ENCODE measurements around the gene SUPT5H.
"Not testable (repeated sequence)": the region's sequence is repeated elsewhere in the genome, so short reads cannot be mapped to it uniquely, and the experiment has no call there.

The SUPT5H gene

DNA sequence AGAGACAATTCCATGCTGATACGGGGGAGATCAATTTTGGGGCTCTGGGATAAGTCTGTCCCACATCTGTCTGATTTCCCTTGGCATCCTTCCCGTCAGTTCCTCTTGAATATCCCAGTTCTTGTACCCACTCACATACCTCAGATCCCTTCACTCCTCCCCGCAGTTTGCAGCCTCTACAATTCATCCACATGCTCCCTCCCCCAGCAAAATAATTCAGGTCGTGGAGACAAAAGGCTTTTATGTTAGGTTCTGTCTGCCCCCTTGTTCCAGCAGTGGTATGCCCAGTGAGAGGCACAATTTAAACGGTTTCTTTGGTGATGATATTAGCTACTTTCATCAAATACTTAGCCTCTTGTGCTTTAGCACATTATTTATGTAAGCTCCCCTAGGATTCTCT lies 19.2 kb upstream of the SUPT5H start:
- DNase-seq, result no peak

DNA sequence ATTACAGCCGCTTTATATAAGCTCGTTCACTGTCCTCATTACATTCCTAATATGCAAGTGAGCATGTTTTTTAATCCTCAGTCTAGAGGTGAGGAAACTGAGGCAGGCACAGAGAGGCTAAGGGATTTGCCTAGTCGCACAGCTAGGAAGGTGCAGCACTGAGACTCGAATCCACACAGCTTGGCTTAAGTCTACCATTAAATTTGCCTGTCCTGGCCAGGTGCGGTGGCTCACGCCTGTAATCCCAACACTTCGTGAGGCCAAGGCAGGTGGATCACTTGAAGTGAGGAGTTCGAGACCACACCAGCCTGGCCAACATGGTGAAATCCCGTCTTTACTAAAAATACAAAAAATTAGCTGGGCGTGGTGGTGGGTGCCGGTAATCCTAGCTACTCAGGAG lies 17.7 kb upstream of the SUPT5H start:
- no peak for DNase-seq

- no peak for DNase-seq
Observed at GRCh38 chr19:39428283-39429112, 16.9 kb upstream of the SUPT5H start.

DNA sequence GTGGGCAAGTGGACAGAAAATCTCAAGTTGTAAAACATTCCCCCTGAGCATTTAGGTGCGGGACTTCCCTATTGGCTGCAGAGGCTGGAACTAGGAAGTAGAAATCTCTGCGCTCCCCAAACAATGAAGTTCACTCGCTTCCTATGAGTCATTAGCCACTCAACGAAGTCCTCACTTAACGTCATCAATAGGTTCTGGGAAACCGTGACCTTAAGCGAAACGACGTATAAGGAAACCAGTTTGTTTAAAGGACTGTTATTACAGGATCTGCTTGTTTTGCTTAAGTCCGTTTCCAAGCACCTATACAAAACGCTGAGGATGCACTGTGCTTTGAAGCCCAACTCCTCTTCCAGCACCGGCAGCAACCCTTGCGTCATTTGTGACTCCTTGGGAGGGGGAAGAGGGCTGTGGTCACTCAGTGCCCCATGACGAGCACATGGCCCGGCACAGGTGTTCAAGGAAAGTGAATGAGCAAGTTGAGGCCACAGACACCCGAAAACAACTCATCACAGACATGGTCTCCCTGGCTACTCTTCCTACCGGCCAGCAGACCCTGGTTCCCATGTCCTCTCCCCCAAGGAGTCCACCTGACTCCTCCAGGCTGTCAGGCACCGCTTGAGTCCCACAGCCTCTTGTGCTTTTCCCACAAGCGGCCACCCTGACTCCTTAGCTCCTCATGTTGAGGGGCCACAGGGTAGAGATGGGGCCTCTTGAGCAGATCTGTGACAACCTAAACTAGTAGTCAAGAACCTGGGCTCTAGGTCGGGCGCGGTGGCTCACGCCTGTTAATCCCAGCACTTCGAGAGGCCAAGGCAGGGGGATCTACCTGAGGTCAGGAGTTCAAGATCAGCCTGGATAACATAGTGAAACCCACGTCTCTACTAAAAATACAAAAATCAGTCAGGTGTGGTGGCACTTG lies 14.4 kb upstream of the SUPT5H start:
- no peak for DNase-seq

GRCh38 chr19:39432677-39433025 lies 12.7 kb upstream of the SUPT5H start:
- DNase-seq, result no peak

DNA sequence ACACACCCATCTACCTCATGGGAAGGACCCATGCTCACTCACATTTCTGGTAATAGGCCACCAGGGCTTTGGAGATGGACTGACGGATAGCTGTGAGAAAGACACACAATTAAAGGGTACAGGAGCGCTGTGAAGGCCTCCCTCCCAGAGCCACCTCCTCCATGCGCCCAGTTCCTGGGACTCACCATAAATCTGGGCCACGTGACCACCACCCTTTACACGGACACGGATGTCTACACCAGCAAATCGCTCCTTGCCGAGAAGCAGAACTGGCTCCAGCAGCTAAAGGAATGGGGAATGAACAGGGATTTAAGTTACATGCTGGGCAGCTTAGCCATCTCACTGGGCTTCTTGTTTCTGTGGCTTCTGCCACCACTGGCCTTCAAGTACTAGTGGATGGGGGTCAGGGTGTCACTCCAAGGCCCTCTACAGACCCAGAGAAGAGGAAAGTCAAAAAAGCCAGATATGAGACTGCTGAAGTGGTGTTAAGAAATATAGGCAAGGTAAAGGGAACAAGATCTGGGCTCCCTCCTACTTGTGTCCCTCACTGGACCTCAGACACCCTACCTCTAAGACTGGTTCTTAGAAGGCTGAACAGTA lies 11.8 kb upstream of the SUPT5H start:
- DNase-seq, result no peak

- no peak for DNase-seq
Observed at GRCh38 chr19:39434123-39435076, 11.0 kb upstream of the SUPT5H start.

- peak; percentile 99 for DNase-seq
Observed at GRCh38 chr19:39435499-39436349, 9.7 kb upstream of the SUPT5H start, which contains the start of gene RPS16. RPS16 (minus strand) TSS chr19:39435949; CDS start chr19:39435895, 54 bp downstream.

DNA sequence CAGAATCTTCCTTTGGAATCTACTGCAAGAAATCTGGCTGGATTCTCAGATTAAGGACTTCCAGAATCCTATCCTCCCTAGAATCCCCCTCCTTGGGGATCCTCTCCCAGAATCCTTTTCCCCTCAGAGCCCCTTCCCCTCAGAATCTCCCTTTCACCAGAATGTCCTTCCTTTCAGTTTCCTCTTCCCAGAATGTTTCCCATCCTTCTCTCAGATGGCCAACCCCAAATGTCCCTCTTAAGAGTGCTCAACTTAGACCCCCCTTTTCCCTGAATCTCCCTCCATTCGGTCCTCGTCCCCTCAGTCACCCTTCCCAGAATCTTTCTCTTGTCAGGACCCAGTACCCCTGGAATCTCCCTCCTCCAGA lies 9.0 kb upstream of the SUPT5H start:
- no peak for DNase-seq

DNA sequence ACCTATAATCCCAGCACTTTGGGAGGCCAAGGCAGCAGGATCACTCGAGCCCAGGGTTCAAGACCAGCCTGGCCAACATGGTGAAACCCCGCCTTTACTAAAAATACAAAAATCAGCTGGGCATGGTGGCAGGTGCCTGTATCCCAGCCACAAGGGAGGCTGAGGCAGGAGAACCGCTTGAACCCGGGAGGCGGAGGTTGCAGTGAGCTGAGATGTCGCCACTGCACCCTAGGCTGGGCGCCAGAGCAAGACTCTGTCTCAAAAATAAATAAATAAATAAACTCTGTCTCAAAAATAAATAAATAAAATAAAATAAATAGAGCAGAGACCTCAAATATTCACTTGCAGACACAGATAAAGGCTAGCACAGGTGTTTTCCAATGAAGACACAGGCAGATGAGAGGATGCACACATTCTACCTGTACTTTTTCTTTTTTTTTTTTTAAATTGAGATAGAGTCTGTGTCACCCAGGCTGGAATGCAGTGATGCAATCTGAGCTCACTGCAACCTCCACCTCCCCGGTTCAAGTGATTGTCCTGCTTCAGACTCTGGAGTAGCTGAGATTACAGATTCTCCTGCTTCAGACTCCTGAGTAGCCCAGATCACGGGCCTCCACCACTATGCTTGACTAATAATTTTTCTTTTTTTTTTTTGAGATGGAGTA lies 7.0 kb upstream of the SUPT5H start:
- DNase-seq, result no peak

DNA sequence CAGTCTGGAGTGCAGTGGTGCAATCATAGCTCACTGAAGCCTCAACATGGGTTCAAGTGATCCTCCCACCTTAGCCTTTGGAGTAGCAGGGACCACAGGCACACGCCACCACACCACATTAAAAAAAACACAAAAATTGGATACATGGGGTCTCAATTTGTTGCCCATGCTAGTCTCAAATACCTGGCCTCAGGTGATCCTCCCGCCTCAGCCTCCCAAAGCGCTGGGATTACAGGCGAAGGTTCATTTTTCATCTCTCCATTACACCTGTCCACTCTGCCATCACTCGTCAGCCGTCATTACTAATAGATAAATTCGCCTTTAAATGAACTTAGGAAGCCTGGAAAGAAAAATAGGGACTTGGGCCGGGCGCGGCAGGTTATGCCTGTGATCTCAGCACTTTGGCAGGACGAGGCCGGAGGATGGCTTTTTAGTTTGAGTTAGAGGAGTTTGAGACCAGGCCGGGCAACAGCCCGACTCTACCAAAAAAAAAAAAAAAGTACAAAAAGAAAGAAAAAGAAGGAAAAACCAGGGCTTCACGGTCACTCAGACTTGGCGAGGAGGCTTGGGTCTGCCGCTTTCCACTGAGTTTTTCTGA lies 685 bp upstream of the SUPT5H start:
- DNase-seq, result no peak

- no peak for DNase-seq
Observed at GRCh38 chr19:39446365-39447084, 1.1 kb downstream of the SUPT5H start.

- DNase-seq, result no peak
Observed at GRCh38 chr19:39448271-39448670, 2.9 kb downstream of the SUPT5H start.

- no peak for DNase-seq
Observed at GRCh38 chr19:39449116-39449797, 3.9 kb downstream of the SUPT5H start.

DNA sequence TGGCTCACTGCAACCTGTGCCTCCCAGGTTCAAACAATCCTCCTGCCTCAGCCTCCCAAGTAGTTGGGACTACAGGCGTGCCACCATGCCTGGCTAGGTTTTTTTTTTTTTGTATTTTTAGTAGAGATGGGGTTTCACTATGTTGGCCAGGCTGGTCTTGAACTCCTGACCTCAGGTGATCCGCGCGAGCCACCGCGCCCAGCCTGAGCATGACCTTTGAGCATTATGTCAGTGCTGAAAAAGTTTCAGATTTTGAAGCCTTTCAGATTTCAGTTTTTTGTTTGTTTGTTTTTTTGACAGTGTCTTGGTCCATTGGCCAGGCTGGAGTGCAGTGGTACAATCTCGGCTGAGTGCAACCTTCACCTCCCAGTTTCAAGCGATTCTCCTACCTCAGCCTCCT lies 5.9 kb downstream of the SUPT5H start:
- not testable (repeated sequence) for DNase-seq

GRCh38 chr19:39463403-39463802 lies 18.0 kb downstream of the SUPT5H start:
- no peak for DNase-seq

DNA sequence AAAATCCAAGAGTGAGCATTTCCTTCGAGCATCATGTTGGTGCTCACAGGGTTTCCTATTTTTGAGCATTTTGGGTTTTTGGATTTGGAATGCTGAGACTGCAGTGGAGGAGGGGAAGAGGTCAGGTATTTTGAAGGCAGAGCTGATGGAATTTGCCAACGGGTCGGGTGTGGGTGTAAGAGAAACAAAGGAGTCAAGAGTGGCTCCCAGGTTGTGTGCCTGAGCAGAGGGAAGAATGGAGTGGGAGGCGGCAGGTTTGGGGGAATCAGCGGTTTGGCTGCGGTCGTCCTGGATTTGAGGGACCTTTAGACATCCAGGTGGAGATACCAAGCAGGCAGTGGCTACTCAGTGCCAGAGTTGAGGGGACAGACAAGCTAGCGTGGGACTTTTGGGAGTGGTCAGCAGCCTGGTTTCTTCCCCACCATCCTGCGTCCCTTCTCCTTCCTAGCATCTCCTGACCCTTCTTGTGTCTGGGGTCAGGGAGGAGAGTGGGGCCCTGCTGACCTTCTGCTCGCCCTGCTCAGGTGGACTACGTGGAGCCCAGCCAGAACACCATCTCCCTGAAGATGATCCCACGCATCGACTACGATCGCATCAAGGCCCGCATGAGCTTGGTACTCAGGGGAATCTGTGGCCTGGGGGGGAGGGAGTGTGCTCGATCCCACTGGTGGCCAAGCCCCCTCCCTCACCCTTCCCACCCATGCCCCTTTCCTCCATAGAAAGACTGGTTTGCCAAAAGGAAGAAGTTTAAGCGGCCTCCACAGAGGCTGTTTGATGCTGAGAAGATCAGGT lies 20.8 kb downstream of the SUPT5H start:
- no peak for DNase-seq

DNA sequence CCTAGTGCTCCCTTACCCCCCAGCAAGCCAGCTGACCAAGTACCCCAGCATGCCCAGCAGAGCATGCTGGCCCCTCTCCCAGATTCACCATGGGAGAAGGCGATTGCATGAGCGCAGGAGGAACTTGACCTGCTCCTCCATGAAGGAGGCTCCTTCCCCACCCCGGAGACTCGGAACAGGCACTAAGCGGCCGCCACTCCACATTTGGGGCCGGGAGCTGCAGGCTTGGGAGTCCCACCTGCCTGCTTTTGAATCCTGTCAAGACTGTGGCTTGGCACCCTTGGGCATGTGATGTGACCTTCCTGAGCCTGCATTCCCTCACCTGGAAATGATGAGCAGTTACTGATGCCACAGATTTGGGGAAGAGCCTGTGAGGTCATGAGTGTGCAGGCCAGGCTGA lies 22.6 kb downstream of the SUPT5H start:
- DNase-seq, result no peak
